B cell (primary cell): ENCODE data around the gene BIN2. TPM values are rescaled to one million over a fixed set of nuclear protein-coding genes. Genes with fewer than 3 reads are reported as not detected.

Source experiments
- ATAC-seq: fragments of 200-7000 bp; cut with Tn5 transposase; one replicate; pipeline ENCODE4 v1.10.0; 2021; ENCODE audit warnings: low read depth, mild to moderate bottlenecking, moderate number of reproducible peaks, moderate library complexity
- CTCF ChIA-PET: fragments of 350-600 bp; sonication (Branson Sonifier 250); formaldehyde crosslinking; loops from one replicate; lab custom pipeline; 2021; ENCODE audit warnings: antibody characterized with exemption, inconsistent platforms; lab: Charles Lee
- POLR2A ChIA-PET: fragments of 350-600 bp; sonication (Branson Sonifier 250); formaldehyde crosslinking; loops from one replicate; lab custom pipeline; 2021; ENCODE audit warnings: antibody characterized with exemption; lab: Charles Lee
- DNase-seq: peaks from one replicate; pipeline ENCODE4 v3.0.0; 2013
- H2AFZ ChIP-seq: 2 replicates; pipeline ENCODE4 v1.6.1; 2012; ENCODE audit warnings: mild to moderate bottlenecking, low read depth, low read length; ENCODE audit not compliant: insufficient read depth, poor library complexity, severe bottlenecking
- H3K27ac ChIP-seq, 2 donors: 1 replicate in 1 of 2; 2 replicates in 1 of 2; pipeline ENCODE4 v1.5.1; 2012 to 2013; ENCODE audit warnings: low read length in 2 of 2, mild to moderate bottlenecking in 2 of 2, moderate library complexity in 1 of 2
- H3K27me3 ChIP-seq, 4 experiments: fragments of 200-600 bp in 1 of 4; sonication (generic) in 1 of 4; replicated peaks in 1 of 4; 1 replicate in 2 of 4; 2 replicates in 2 of 4; pipeline versions ENCODE4 v1.6.1 to v1.7.0; 2013 to 2016; ENCODE audit warnings: low read length in 3 of 4, mild to moderate bottlenecking in 2 of 4, mixed read lengths in 1 of 4, moderate library complexity in 1 of 4; ENCODE audit not compliant: insufficient read depth in 4 of 4, control insufficient read depth in 3 of 4; ENCODE audit errors: control extremely low read depth in 1 of 4
- H3K36me3 ChIP-seq, 2 experiments: replicated peaks in 1 of 2; 1 replicate in 1 of 2; 2 replicates in 1 of 2; pipeline versions ENCODE4 v1.6.1 to v1.7.1; 2013; ENCODE audit warnings: low read length in 1 of 2; ENCODE audit not compliant: insufficient read depth in 2 of 2, control insufficient read depth in 1 of 2; ENCODE audit errors: control extremely low read depth in 1 of 2, extremely low read depth in 1 of 2
- H3K4me1 ChIP-seq, 2 donors: fragments of 200-600 bp in 1 of 2; sonication (generic) in 1 of 2; 1 replicate in 1 of 2; 2 replicates in 1 of 2; pipeline versions ENCODE4 v1.5.1 to v1.6.1; 2013 to 2017; ENCODE audit warnings: low read length in 2 of 2; ENCODE audit not compliant: control insufficient read depth in 2 of 2, insufficient read depth in 2 of 2
- H3K4me2 ChIP-seq: replicated peaks from 2 replicates; pipeline ENCODE3; 2012; ENCODE audit warnings: mild to moderate bottlenecking, low read depth, low read length; ENCODE audit not compliant: poor library complexity, severe bottlenecking
- H3K4me3 ChIP-seq, 5 experiments: fragments of 200-600 bp in 1 of 5; sonication (generic) in 1 of 5; 1 replicate in 3 of 5; 2 replicates in 2 of 5; pipeline versions ENCODE4 v1.5.1 to v1.7.0; 2011 to 2016; ENCODE audit warnings: low read length in 4 of 5, mild to moderate bottlenecking in 4 of 5, low read depth in 2 of 5, control low read depth in 1 of 5, moderate library complexity in 1 of 5; ENCODE audit not compliant: insufficient read depth in 1 of 5; ENCODE audit errors: control extremely low read depth in 1 of 5, extremely low read depth in 1 of 5
- H3K79me2 ChIP-seq: fragments of 200-600 bp; sonication (generic); one replicate; pipeline ENCODE4 v1.6.0; 2016; ENCODE audit warnings: low read length; ENCODE audit not compliant: control insufficient read depth, insufficient read depth
- H3K9ac ChIP-seq: fragments of 200-600 bp; sonication (generic); 2 replicates; pipeline ENCODE4 v1.6.1; 2017; ENCODE audit warnings: mild to moderate bottlenecking, low read length, moderate library complexity
- H3K9me3 ChIP-seq, 3 donors: one replicate each; pipeline versions ENCODE4 v1.6.1 to v1.7.1; 2013; ENCODE audit warnings: low read length in 2 of 3; ENCODE audit not compliant: control insufficient read depth in 2 of 3, insufficient read depth in 1 of 3; ENCODE audit errors: control extremely low read depth in 1 of 3
- H4K20me1 ChIP-seq: 2 replicates; pipeline ENCODE4 v1.6.0; 2012; ENCODE audit warnings: mild to moderate bottlenecking, low read length; ENCODE audit not compliant: insufficient read depth, control insufficient read depth, poor library complexity, severe bottlenecking
- H3K27ac Mint-ChIP-seq: one replicate; pipeline ENCODE4 v1.8.0; 2021; ENCODE audit warnings: mixed read lengths
- H3K27me3 Mint-ChIP-seq: one replicate; pipeline ENCODE4 v1.8.0; 2021; ENCODE audit warnings: mixed read lengths
- H3K4me1 Mint-ChIP-seq: one replicate; pipeline ENCODE4 v1.8.0; 2021; ENCODE audit warnings: mixed read lengths
- H3K4me3 Mint-ChIP-seq: one replicate; pipeline ENCODE4 v1.8.0; 2021; ENCODE audit warnings: mixed read lengths
- H3K9me3 Mint-ChIP-seq: one replicate; pipeline ENCODE4 v1.8.0; 2022; ENCODE audit warnings: mixed read lengths; ENCODE audit not compliant: insufficient read depth
- CTCF ChIP-seq: fragments of 200-600 bp; IDR thresholded peaks from one replicate; pipeline ENCODE4 v1.8.0; 2022; ENCODE audit warnings: antibody characterized with exemption, mild to moderate bottlenecking
- EZH2 ChIP-seq: IDR thresholded peaks from 2 replicates; pipeline ENCODE4 v1.6.1; 2012; ENCODE audit warnings: borderline replicate concordance, low read depth, mild to moderate bottlenecking, moderate library complexity, low read length; ENCODE audit not compliant: insufficient read depth, poor library complexity, severe bottlenecking
- WGBS: methylation state at CpG from one replicate; pipeline ENCODE4 v1.1.5; 2013; ENCODE audit warnings: missing lambda C conversion rate; ENCODE audit not compliant: insufficient coverage; 5-methylcytosine and 5-hydroxymethylcytosine counted together
- intact Hi-C: fragments of 100-400 bp; cut with micrococcal nuclease; formaldehyde crosslinking; loops from one replicate; pipeline ENCODE4 v1.10.0; 2022
- polyA plus RNA-seq: library from polyadenylated mRNA; depleted of rRNA; stranded (reverse); fragments of >200 nt; gene quantifications from 2 replicates; pipeline ENCODE4 v1.2.3, GENCODE V29; 2012
- total RNA-seq, 2 donors: library from RNA; stranded (reverse); fragments of 120-200 nt in 1 of 2; gene quantifications; 1 replicate in 1 of 2; 2 replicates in 1 of 2; pipeline versions ENCODE4 v1.2.3 to v1.2.4, GENCODE V29; 2013 to 2022

Gene BIN2
- total and polyA plus RNA-seq, 2 donors (not counting 1 experiment from before 2014, with no cell fraction given), result 41.5 to 100 TPM

- CTCF ChIA-PET, result interaction anchor here (0.6 to 2.8 kb wide), 8 partner anchors 10 to 103 kb away, joined by 3 to 20 read pairs (median 3); partner anchors contain the start of genes POU6F1 and SMAGP
- Mint-ChIP-seq H3K4me3 (peak overlapping the region; percentile 93), H3K27me3 (no peaks in the 10 kb centered on the region), H3K27ac (peak overlapping the region; percentile 100), H3K9me3 (no peaks in the 10 kb centered on the region), H3K4me1 (peaks cover 39% of the 10 kb centered on the region)
- Histone ChIP-seq H3K9ac (peak overlapping the region; percentile 100), H3K9me3 (peaks cover 0 to 3% (median 0%) of the 10 kb centered on the region in 3 donors), H3K79me2 (peaks cover 27% of the 10 kb centered on the region), H4K20me1 (peaks cover 37% of the 10 kb centered on the region), H3K4me2 (peak overlapping the region; percentile 76), H3K4me3 (peak overlapping the region; percentile 69 to 100 (median 100)), H3K36me3 (peaks cover 2 to 29% of the 10 kb centered on the region in 2 experiments), H3K4me1 (peaks cover 23 to 34% of the 10 kb centered on the region in 2 donors), H2AFZ (peak overlapping the region; percentile 72), H3K27me3 (no peaks in the 10 kb centered on the region), H3K27ac (peak overlapping the region in 1 of 2 donors; percentile 100)
- no peak for DNase-seq
- POLR2A ChIA-PET, result interaction anchor here (0.5 to 3.4 kb wide), 20 partner anchors 8 to 1841 kb away, joined by 3 to 70 read pairs (median 4); partner anchors contain the start of genes ATF1, BIN2, COX14 and CSRNP2
- TF ChIP-seq CTCF, result no peak
- 11% methylated on average over 10 of the region's 10 CpGs for WGBS
- ATAC-seq, result peak; percentile 1
- intact Hi-C loops, result loop anchor here (1.0 to 5.0 kb wide), 6 partner anchors 20 to 155 kb away; partner anchors contain the start of genes BIN2, CSRNP2, POU6F1 and SMAGP
Observed at GRCh38 chr12:51238037-51238509, 85.9 kb downstream of the BIN2 start.

- intact Hi-C loops, result no loop called here
- ChIA-PET CTCF (no interaction called here), POLR2A (no interaction called here)
- H3K27me3 ChIP-seq, result no peaks in the 10 kb centered on the region
- no peak for TF ChIP-seq CTCF
- TF ChIP-seq EZH2, result no peak
- H3K9me3 Mint-ChIP-seq, result no peaks in the 10 kb centered on the region
- no peak for ATAC-seq
- peaks cover 4% of the 10 kb centered on the region for H4K20me1 ChIP-seq
- peaks cover 11% of the 10 kb centered on the region for H3K4me1 Mint-ChIP-seq
- no peaks in the 10 kb centered on the region for H3K27me3 Mint-ChIP-seq
- no peak overlapping the region for H3K27ac Mint-ChIP-seq
- H3K4me2 ChIP-seq, result no peak overlapping the region
- 75% methylated on average over 2 of the region's 5 CpGs for WGBS
- H3K9ac ChIP-seq, result no peak overlapping the region
- no peak overlapping the region for H3K4me3 ChIP-seq
- peaks cover 0 to 6% (median 0%) of the 10 kb centered on the region in 3 donors for H3K9me3 ChIP-seq
- no peaks in the 10 kb centered on the region for H3K36me3 ChIP-seq
- no peak overlapping the region for H2AFZ ChIP-seq
- H3K4me1 ChIP-seq, result peaks cover 3 to 7% of the 10 kb centered on the region in 2 donors
- H3K79me2 ChIP-seq, result peaks cover 8% of the 10 kb centered on the region
- H3K4me3 Mint-ChIP-seq, result no peak overlapping the region
- no peak overlapping the region for H3K27ac ChIP-seq
- no peak for DNase-seq
Observed at GRCh38 chr12:51234530-51234929, 89.4 kb downstream of the BIN2 start.
